B cell (primary cell): ENCODE data around the gene NDUFS3. TPM values are rescaled to one million over a fixed set of nuclear protein-coding genes. Genes with fewer than 3 reads are reported as not detected.
"Not testable (repeated sequence)": the region's sequence is repeated elsewhere in the genome, so short reads cannot be mapped to it uniquely, and the experiment has no call there.

Experiments
- ATAC-seq: fragments of 200-7000 bp; cut with Tn5 transposase; one replicate; pipeline ENCODE4 v1.10.0; 2021; ENCODE audit warnings: low read depth, mild to moderate bottlenecking, moderate number of reproducible peaks, moderate library complexity
- CTCF ChIA-PET: fragments of 350-600 bp; sonication (Branson Sonifier 250); formaldehyde crosslinking; loops from one replicate; lab custom pipeline; 2021; ENCODE audit warnings: antibody characterized with exemption, inconsistent platforms; lab: Charles Lee
- POLR2A ChIA-PET: fragments of 350-600 bp; sonication (Branson Sonifier 250); formaldehyde crosslinking; loops from one replicate; lab custom pipeline; 2021; ENCODE audit warnings: antibody characterized with exemption; lab: Charles Lee
- DNase-seq: peaks from one replicate; pipeline ENCODE4 v3.0.0; 2013
- H2AFZ ChIP-seq: 2 replicates; pipeline ENCODE4 v1.6.1; 2012; ENCODE audit warnings: mild to moderate bottlenecking, low read depth, low read length; ENCODE audit not compliant: insufficient read depth, poor library complexity, severe bottlenecking
- H3K27ac ChIP-seq, 2 donors: 1 replicate in 1 of 2; 2 replicates in 1 of 2; pipeline ENCODE4 v1.5.1; 2012 to 2013; ENCODE audit warnings: low read length in 2 of 2, mild to moderate bottlenecking in 2 of 2, moderate library complexity in 1 of 2
- H3K27me3 ChIP-seq, 4 experiments: fragments of 200-600 bp in 1 of 4; sonication (generic) in 1 of 4; replicated peaks in 1 of 4; 1 replicate in 2 of 4; 2 replicates in 2 of 4; pipeline versions ENCODE4 v1.6.1 to v1.7.0; 2013 to 2016; ENCODE audit warnings: low read length in 3 of 4, mild to moderate bottlenecking in 2 of 4, mixed read lengths in 1 of 4, moderate library complexity in 1 of 4; ENCODE audit not compliant: insufficient read depth in 4 of 4, control insufficient read depth in 3 of 4; ENCODE audit errors: control extremely low read depth in 1 of 4
- H3K36me3 ChIP-seq, 2 experiments: replicated peaks in 1 of 2; 1 replicate in 1 of 2; 2 replicates in 1 of 2; pipeline versions ENCODE4 v1.6.1 to v1.7.1; 2013; ENCODE audit warnings: low read length in 1 of 2; ENCODE audit not compliant: insufficient read depth in 2 of 2, control insufficient read depth in 1 of 2; ENCODE audit errors: control extremely low read depth in 1 of 2, extremely low read depth in 1 of 2
- H3K4me1 ChIP-seq, 2 donors: fragments of 200-600 bp in 1 of 2; sonication (generic) in 1 of 2; 1 replicate in 1 of 2; 2 replicates in 1 of 2; pipeline versions ENCODE4 v1.5.1 to v1.6.1; 2013 to 2017; ENCODE audit warnings: low read length in 2 of 2; ENCODE audit not compliant: control insufficient read depth in 2 of 2, insufficient read depth in 2 of 2
- H3K4me2 ChIP-seq: replicated peaks from 2 replicates; pipeline ENCODE3; 2012; ENCODE audit warnings: mild to moderate bottlenecking, low read depth, low read length; ENCODE audit not compliant: poor library complexity, severe bottlenecking
- H3K4me3 ChIP-seq, 5 experiments: fragments of 200-600 bp in 1 of 5; sonication (generic) in 1 of 5; 1 replicate in 3 of 5; 2 replicates in 2 of 5; pipeline versions ENCODE4 v1.5.1 to v1.7.0; 2011 to 2016; ENCODE audit warnings: low read length in 4 of 5, mild to moderate bottlenecking in 4 of 5, low read depth in 2 of 5, control low read depth in 1 of 5, moderate library complexity in 1 of 5; ENCODE audit not compliant: insufficient read depth in 1 of 5; ENCODE audit errors: control extremely low read depth in 1 of 5, extremely low read depth in 1 of 5
- H3K79me2 ChIP-seq: fragments of 200-600 bp; sonication (generic); one replicate; pipeline ENCODE4 v1.6.0; 2016; ENCODE audit warnings: low read length; ENCODE audit not compliant: control insufficient read depth, insufficient read depth
- H3K9ac ChIP-seq: fragments of 200-600 bp; sonication (generic); 2 replicates; pipeline ENCODE4 v1.6.1; 2017; ENCODE audit warnings: mild to moderate bottlenecking, low read length, moderate library complexity
- H3K9me3 ChIP-seq, 3 donors: one replicate each; pipeline versions ENCODE4 v1.6.1 to v1.7.1; 2013; ENCODE audit warnings: low read length in 2 of 3; ENCODE audit not compliant: control insufficient read depth in 2 of 3, insufficient read depth in 1 of 3; ENCODE audit errors: control extremely low read depth in 1 of 3
- H4K20me1 ChIP-seq: 2 replicates; pipeline ENCODE4 v1.6.0; 2012; ENCODE audit warnings: mild to moderate bottlenecking, low read length; ENCODE audit not compliant: insufficient read depth, control insufficient read depth, poor library complexity, severe bottlenecking
- H3K27ac Mint-ChIP-seq: one replicate; pipeline ENCODE4 v1.8.0; 2021; ENCODE audit warnings: mixed read lengths
- H3K27me3 Mint-ChIP-seq: one replicate; pipeline ENCODE4 v1.8.0; 2021; ENCODE audit warnings: mixed read lengths
- H3K4me1 Mint-ChIP-seq: one replicate; pipeline ENCODE4 v1.8.0; 2021; ENCODE audit warnings: mixed read lengths
- H3K4me3 Mint-ChIP-seq: one replicate; pipeline ENCODE4 v1.8.0; 2021; ENCODE audit warnings: mixed read lengths
- H3K9me3 Mint-ChIP-seq: one replicate; pipeline ENCODE4 v1.8.0; 2022; ENCODE audit warnings: mixed read lengths; ENCODE audit not compliant: insufficient read depth
- EZH2 ChIP-seq: IDR thresholded peaks from 2 replicates; pipeline ENCODE4 v1.6.1; 2012; ENCODE audit warnings: borderline replicate concordance, low read depth, mild to moderate bottlenecking, moderate library complexity, low read length; ENCODE audit not compliant: insufficient read depth, poor library complexity, severe bottlenecking
- WGBS: methylation state at CpG from one replicate; pipeline ENCODE4 v1.1.5; 2013; ENCODE audit warnings: missing lambda C conversion rate; ENCODE audit not compliant: insufficient coverage; 5-methylcytosine and 5-hydroxymethylcytosine counted together
- intact Hi-C: fragments of 100-400 bp; cut with micrococcal nuclease; formaldehyde crosslinking; loops from one replicate; pipeline ENCODE4 v1.10.0; 2022
- polyA plus RNA-seq: library from polyadenylated mRNA; depleted of rRNA; stranded (reverse); fragments of >200 nt; gene quantifications from 2 replicates; pipeline ENCODE4 v1.2.3, GENCODE V29; 2012
- total RNA-seq, 2 donors: library from RNA; stranded (reverse); fragments of 120-200 nt in 1 of 2; gene quantifications; 1 replicate in 1 of 2; 2 replicates in 1 of 2; pipeline versions ENCODE4 v1.2.3 to v1.2.4, GENCODE V29; 2013 to 2022
- TF ChIP-seq, protein P1 (sequence below): fragments of 200-600 bp; IDR thresholded peaks from one replicate; pipeline ENCODE4 v1.8.0; 2022; ENCODE audit warnings: antibody characterized with exemption, mild to moderate bottlenecking

The NDUFS3 gene
- total and polyA plus RNA-seq, 2 donors (not counting 1 experiment from before 2014, with no cell fraction given), result 78.5 to 79.5 TPM

GRCh38 chr11:47553406-47553743 is 25.5 kb upstream of the NDUFS3 start:
- Mint-ChIP-seq H3K4me3 (peak overlapping the region; percentile 99), H3K27ac (peak overlapping the region; percentile 88), H3K27me3 (no peaks in the 10 kb centered on the region), H3K9me3 (no peaks in the 10 kb centered on the region), H3K4me1 (peaks cover 39% of the 10 kb centered on the region)
- ChIA-PET CTCF (interaction anchor here (0.6 to 3.3 kb wide), 2 partner anchors 11 to 96 kb away, joined by 7 to 19 read pairs; partner anchors contain the start of gene PTPMT1), POLR2A (interaction anchor here (0.5 to 0.9 kb wide), 3 partner anchors 11 to 297 kb away, joined by 3 to 4 read pairs (median 3); partner anchors contain the start of gene PTPMT1)
- peak; percentile 12 for ATAC-seq
- TF ChIP-seq EZH2, result no peak
- TF ChIP-seq, protein P1, sequence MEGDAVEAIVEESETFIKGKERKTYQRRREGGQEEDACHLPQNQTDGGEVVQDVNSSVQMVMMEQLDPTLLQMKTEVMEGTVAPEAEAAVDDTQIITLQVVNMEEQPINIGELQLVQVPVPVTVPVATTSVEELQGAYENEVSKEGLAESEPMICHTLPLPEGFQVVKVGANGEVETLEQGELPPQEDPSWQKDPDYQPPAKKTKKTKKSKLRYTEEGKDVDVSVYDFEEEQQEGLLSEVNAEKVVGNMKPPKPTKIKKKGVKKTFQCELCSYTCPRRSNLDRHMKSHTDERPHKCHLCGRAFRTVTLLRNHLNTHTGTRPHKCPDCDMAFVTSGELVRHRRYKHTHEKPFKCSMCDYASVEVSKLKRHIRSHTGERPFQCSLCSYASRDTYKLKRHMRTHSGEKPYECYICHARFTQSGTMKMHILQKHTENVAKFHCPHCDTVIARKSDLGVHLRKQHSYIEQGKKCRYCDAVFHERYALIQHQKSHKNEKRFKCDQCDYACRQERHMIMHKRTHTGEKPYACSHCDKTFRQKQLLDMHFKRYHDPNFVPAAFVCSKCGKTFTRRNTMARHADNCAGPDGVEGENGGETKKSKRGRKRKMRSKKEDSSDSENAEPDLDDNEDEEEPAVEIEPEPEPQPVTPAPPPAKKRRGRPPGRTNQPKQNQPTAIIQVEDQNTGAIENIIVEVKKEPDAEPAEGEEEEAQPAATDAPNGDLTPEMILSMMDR, result peak; percentile 67
- H3K4me2 ChIP-seq, result peak overlapping the region; percentile 90
- H3K79me2 ChIP-seq, result peaks cover 65% of the 10 kb centered on the region
- no peak for DNase-seq
- intact Hi-C loops, result loop anchor here (1.0 to 10.0 kb wide), 11 partner anchors 12 to 1619 kb away; partner anchors contain the start of genes CSTPP1, FNBP4, MTCH2 and NDUFS3
- peaks cover 30 to 32% of the 10 kb centered on the region in 2 donors for H3K4me1 ChIP-seq
- H3K4me3 ChIP-seq, result peak overlapping the region; percentile 11 to 94 (median 81)
- WGBS, result 0% methylated on average over 5 of the region's 9 CpGs
- H2AFZ ChIP-seq, result peak overlapping the region; percentile 93
- no peaks in the 10 kb centered on the region for H3K9me3 ChIP-seq
- H3K27ac ChIP-seq, result peak overlapping the region; percentile 39 to 88
- no peaks in the 10 kb centered on the region for H3K36me3 ChIP-seq
- no peaks in the 10 kb centered on the region for H3K27me3 ChIP-seq
- peaks cover 16% of the 10 kb centered on the region for H4K20me1 ChIP-seq
- peak overlapping the region; percentile 94 for H3K9ac ChIP-seq

GRCh38 chr11:47557004-47557403 is 21.9 kb upstream of the NDUFS3 start:
- WGBS, result 97% methylated on average over 8 of the region's 12 CpGs
- H3K4me1 Mint-ChIP-seq, result peaks cover 11% of the 10 kb centered on the region
- H2AFZ ChIP-seq, H3K27ac Mint-ChIP-seq, H3K4me3 Mint-ChIP-seq, ATAC-seq, H3K4me3 ChIP-seq, H3K27me3 Mint-ChIP-seq, DNase-seq, H3K9ac ChIP-seq, H4K20me1 ChIP-seq, H3K27me3 ChIP-seq, H3K4me2 ChIP-seq, H3K9me3 ChIP-seq, H3K27ac ChIP-seq, H3K36me3 ChIP-seq, H3K9me3 Mint-ChIP-seq: not testable (repeated sequence)
- peaks cover 30% of the 10 kb centered on the region for H3K79me2 ChIP-seq
- ChIA-PET CTCF (interaction anchor here (1.9 kb wide), 1 partner anchor 21 kb away, joined by 5 read pairs; the partner anchor contains the start of genes KBTBD4 and NDUFS3), POLR2A (interaction anchor here (0.7 kb wide), 1 partner anchor 78 kb away, joined by 3 read pairs; no protein-coding TSS in a partner anchor)
- H3K4me1 ChIP-seq, result peaks cover 3 to 10% of the 10 kb centered on the region in 2 donors
- intact Hi-C loops, result loop anchor here (10.0 kb wide), 2 partner anchors 622 to 1622 kb away; partner anchors contain the start of gene CSTPP1
